GM12892 (cell line): ENCODE data around the gene TMEM147. TPM values are rescaled to one million over a fixed set of nuclear protein-coding genes. Genes with fewer than 3 reads are reported as not detected.

Experiments
- DNase-seq: peaks from one replicate; pipeline ENCODE4 v3.0.0; 2011; ENCODE audit not compliant: insufficient read length
- FAIRE-seq: peaks from 2 replicates; lab custom pipeline; 2011; peaks lifted over from hg19 to GRCh38; lab: Jason Lieb, UNC
- POLR2A ChIP-seq: IDR thresholded peaks from 2 replicates; pipeline ENCODE4 v1.6.1; 2011; ENCODE audit warnings: low read depth, low read length, control low read depth
- POLR2AphosphoS5 ChIP-seq: IDR thresholded peaks from 2 replicates; pipeline ENCODE4 v1.6.1; 2011; ENCODE audit warnings: low read depth, low read length, control low read depth
- TAF1 ChIP-seq: IDR thresholded peaks from 2 replicates; pipeline ENCODE4 v1.6.1; 2011; ENCODE audit warnings: low read depth, mild to moderate bottlenecking, control low read depth, low read length, borderline replicate concordance
- polyA plus RNA-seq: library from polyadenylated mRNA; unstranded; fragments of >200 nt; gene quantifications from one replicate; pipeline ENCODE4 v1.2.1, GENCODE V29; 2012; ENCODE audit warnings: missing spikeins, inconsistent platforms; ENCODE audit not compliant: missing spikeins

The TMEM147 gene
- polyA plus RNA-seq = 76.8 TPM

- DNase-seq (peak; percentile 100), FAIRE-seq (peak; percentile 89)
- peak; percentile 85 for TF ChIP-seq POLR2A
- TF ChIP-seq TAF1 = 0 out of 2 replicates have a peak, but pooled peaks have one; percentile 29
- peak; percentile 77 for TF ChIP-seq POLR2AphosphoS5
Observed at GRCh38 chr19:35545001-35545854, at the start of gene TMEM147. TSS of gene TMEM147 (plus strand) at chr19:35545626. CDS start at chr19:35545740, 114 bp downstream.

GRCh38 chr19:35497406-35497805 is 48.0 kb upstream of the TMEM147 start:
- no peak for TF ChIP-seq POLR2A
- TF ChIP-seq TAF1 = no peak
- no peak for TF ChIP-seq POLR2AphosphoS5
- FAIRE-seq (no peak), DNase-seq (no peak)

- no peak for FAIRE-seq
- TF ChIP-seq TAF1 = no peak
- no peak for TF ChIP-seq POLR2A
- TF ChIP-seq POLR2AphosphoS5 = no peak
Observed at GRCh38 chr19:35498220-35498619, 47.2 kb upstream of the TMEM147 start.

GRCh38 chr19:35498984-35499527 is 46.4 kb upstream of the TMEM147 start:
- TF ChIP-seq POLR2A (no peak), POLR2AphosphoS5 (no peak), TAF1 (no peak)
- DNase-seq (no peak), FAIRE-seq (no peak)

More at GRCh38 chr19:35498220-35498619, 47.2 kb upstream of the TMEM147 start:
- no peak for DNase-seq

- DNase-seq = no peak
- no peak for FAIRE-seq
- no peak for TF ChIP-seq TAF1
- no peak for TF ChIP-seq POLR2AphosphoS5
- no peak for TF ChIP-seq POLR2A
Observed at GRCh38 chr19:35500611-35501010, 44.8 kb upstream of the TMEM147 start.

- FAIRE-seq (no peak), DNase-seq (no peak)
- TF ChIP-seq POLR2AphosphoS5 = no peak
- no peak for TF ChIP-seq TAF1
- no peak for TF ChIP-seq POLR2A
Observed at GRCh38 chr19:35501684-35502083, 43.7 kb upstream of the TMEM147 start.

GRCh38 chr19:35502751-35503150 is 42.7 kb upstream of the TMEM147 start:
- no peak for FAIRE-seq
- no peak for TF ChIP-seq TAF1
- DNase-seq = no peak

- no peak for FAIRE-seq
- TF ChIP-seq TAF1 (no peak), POLR2AphosphoS5 (no peak), POLR2A (no peak)
- DNase-seq = no peak
Observed at GRCh38 chr19:35506011-35506410, 39.4 kb upstream of the TMEM147 start.

GRCh38 chr19:35507561-35507960 is 37.9 kb upstream of the TMEM147 start:
- DNase-seq (no peak), FAIRE-seq (peak; percentile 60)
- TF ChIP-seq POLR2AphosphoS5 (no peak), POLR2A (no peak)

GRCh38 chr19:35508129-35508528 is 37.3 kb upstream of the TMEM147 start:
- FAIRE-seq = no peak
- DNase-seq = no peak
- TF ChIP-seq POLR2A (no peak), POLR2AphosphoS5 (no peak), TAF1 (no peak)

- TF ChIP-seq POLR2A = peak; percentile 43; the same call in 1 of the 2 replicates
- no peak; the same call in 1 of the 2 replicates for TF ChIP-seq POLR2AphosphoS5
- TF ChIP-seq TAF1 = no peak
- DNase-seq (peak; percentile 58), FAIRE-seq (peak; percentile 84)
Observed at GRCh38 chr19:35509018-35509652, 36.3 kb upstream of the TMEM147 start.
